Measurements from ENCODE around the gene DNAH7. TPM values are rescaled to one million over a fixed set of nuclear protein-coding genes. Genes with fewer than 3 reads are reported as not detected.

DNAH7 gene
- total and polyA plus RNA-seq, 8 donors, result 0.15 to 48.1 (median 0.98) TPM

DNA sequence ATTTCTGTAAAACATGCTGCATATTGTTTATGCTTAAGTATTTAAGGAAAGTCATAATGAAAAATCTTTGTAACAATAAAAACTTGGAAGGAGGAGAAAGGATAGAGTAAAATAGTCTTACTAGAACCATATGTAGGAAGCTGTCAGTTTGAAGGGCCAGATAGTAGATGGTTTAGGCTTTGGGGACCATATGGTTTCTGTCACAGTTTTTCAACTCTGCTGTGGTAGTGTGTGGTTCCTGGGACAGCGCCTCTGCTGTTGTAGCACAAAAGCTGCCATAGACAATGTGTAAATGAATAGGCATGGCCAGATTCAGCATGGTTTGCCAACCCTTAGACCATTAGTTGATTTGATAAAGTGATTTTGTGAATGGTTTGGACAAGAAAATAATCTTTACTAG is 336.1 kb downstream of the DNAH7 start:
- H3K27me3 ChIP-seq, result no peaks in the 10 kb centered on the region

GRCh38 chr2:195730912-195731311 is 337.7 kb downstream of the DNAH7 start:
- WGBS, 5 donors, result 92 to 100% (median 99%) methylated on average over 3 of the region's 3 CpGs
- H3K27me3 ChIP-seq, result no peaks in the 10 kb centered on the region
- H3K27ac ChIP-seq, result no peak overlapping the region
- intact Hi-C loops (cut with DNase I; ENCODE audit: low total_unique reads), result no loop called here
- DNase-seq, result no peak
- TF ChIP-seq EP300 (IDR thresholded peaks at IDR 0.05) (no peak), POLR2A (IDR thresholded peaks at IDR 0.05) (no peak), CTCF (IDR thresholded peaks at IDR 0.05) (no peak), POLR2AphosphoS5 (IDR thresholded peaks at IDR 0.05) (no peak)
- H3K9me3 ChIP-seq, result no peaks in the 10 kb centered on the region
- H3K36me3 ChIP-seq, result peaks cover 0 to 52% (median 25%) of the 10 kb centered on the region in 4 donors
- no peaks in the 10 kb centered on the region for H3K4me1 ChIP-seq
- no peak overlapping the region for H3K4me3 ChIP-seq

More for the DNA sequence above, 336.1 kb downstream of the DNAH7 start:
- Histone ChIP-seq H3K9me3 (no peaks in the 10 kb centered on the region), H3K27ac (no peak overlapping the region), H3K36me3 (peaks cover 0 to 46% (median 25%) of the 10 kb centered on the region in 4 donors), H3K4me3 (no peak overlapping the region), H3K4me1 (no peaks in the 10 kb centered on the region)
- peak in 1 of 2 donors; percentile 44 for DNase-seq
- 77 to 89% (median 87%) methylated on average over 1 of the region's 1 CpG for WGBS, 5 donors
- intact Hi-C loops (cut with DNase I; ENCODE audit: low total_unique reads), result no loop called here
- TF ChIP-seq EP300 (IDR thresholded peaks at IDR 0.05) (no peak), CTCF (IDR thresholded peaks at IDR 0.05) (no peak)

GRCh38 chr2:195727106-195727505 is 341.5 kb downstream of the DNAH7 start:
- Histone ChIP-seq H3K9me3 (no peaks in the 10 kb centered on the region), H3K36me3 (peaks cover 0 to 54% (median 24%) of the 10 kb centered on the region in 4 donors), H3K27me3 (no peaks in the 10 kb centered on the region), H3K4me1 (no peaks in the 10 kb centered on the region), H3K27ac (no peak overlapping the region), H3K4me3 (no peak overlapping the region)
- no peak for DNase-seq
- TF ChIP-seq POLR2AphosphoS5 (IDR thresholded peaks at IDR 0.05) (no peak), CTCF (IDR thresholded peaks at IDR 0.05) (no peak), POLR2A (IDR thresholded peaks at IDR 0.05) (no peak), EP300 (IDR thresholded peaks at IDR 0.05) (no peak)
- intact Hi-C loops (cut with DNase I; ENCODE audit: low total_unique reads), result no loop called here
- WGBS, 5 donors, result 92 to 98% (median 96%) methylated on average over 4 of the region's 4 CpGs

- intact Hi-C loops (cut with DNase I; ENCODE audit: low total_unique reads), result no loop called here
- H3K36me3 ChIP-seq, result peaks cover 0 to 35% (median 23%) of the 10 kb centered on the region in 4 donors
- no peak for DNase-seq
- no peak for TF ChIP-seq POLR2AphosphoS5 (IDR thresholded peaks at IDR 0.05)
- TF ChIP-seq EP300 (IDR thresholded peaks at IDR 0.05), result no peak
- TF ChIP-seq CTCF (IDR thresholded peaks at IDR 0.05), result no peak
- no peak for TF ChIP-seq POLR2A (IDR thresholded peaks at IDR 0.05)
- no peaks in the 10 kb centered on the region for H3K27me3 ChIP-seq
- H3K4me3 ChIP-seq, result no peak overlapping the region
- H3K27ac ChIP-seq, result no peak overlapping the region
- 90 to 100% (median 97%) methylated on average over 1 of the region's 1 CpG for WGBS, 5 donors
- no peaks in the 10 kb centered on the region for H3K9me3 ChIP-seq
- no peaks in the 10 kb centered on the region for H3K4me1 ChIP-seq
These were observed 346.6 kb downstream of the DNAH7 start for GRCh38 chr2:195722075-195722474.
